ENCODE data around the gene AGRN.
"Not testable (repeated sequence)": the region's sequence is repeated elsewhere in the genome, so short reads cannot be mapped to it uniquely, and the experiment has no call there.

Gene AGRN

GRCh38 chr1:1049318-1050165 is 29.6 kb downstream of the AGRN start:
- in situ Hi-C loops (cut with MboI; ENCODE audit: low sequenced_read_pairs), result no loop called here

GRCh38 chr1:1050577-1051052 is 30.7 kb downstream of the AGRN start:
- in situ Hi-C loops (cut with MboI; ENCODE audit: low sequenced_read_pairs), result no loop called here

GRCh38 chr1:1051127-1051810 is 31.3 kb downstream of the AGRN start:
- in situ Hi-C loops (cut with MboI; ENCODE audit: low sequenced_read_pairs), result no loop called here

- in situ Hi-C loops (cut with MboI; ENCODE audit: low sequenced_read_pairs), result no loop called here
These were observed 32.3 kb downstream of the AGRN start for GRCh38 chr1:1052003-1052840.

GRCh38 chr1:1053022-1053421 is 33.1 kb downstream of the AGRN start:
- in situ Hi-C loops (cut with MboI; ENCODE audit: low sequenced_read_pairs), result no loop called here

GRCh38 chr1:1053682-1054081 is 33.8 kb downstream of the AGRN start:
- in situ Hi-C loops (cut with MboI; ENCODE audit: low sequenced_read_pairs), result no loop called here

- in situ Hi-C loops (cut with MboI; ENCODE audit: low sequenced_read_pairs), result no loop called here
These were observed 34.3 kb downstream of the AGRN start for GRCh38 chr1:1054099-1054700.

GRCh38 chr1:1054971-1055370 is 35.1 kb downstream of the AGRN start:
- in situ Hi-C loops (cut with MboI; ENCODE audit: low sequenced_read_pairs), result no loop called here

GRCh38 chr1:1055841-1056736 is 36.2 kb downstream of the AGRN start:
- in situ Hi-C loops (cut with MboI; ENCODE audit: low sequenced_read_pairs), result no loop called here

- in situ Hi-C loops (cut with MboI; ENCODE audit: low sequenced_read_pairs), result not testable (repeated sequence)
These were observed 37.8 kb downstream of the AGRN start for GRCh38 chr1:1057769-1058087.

GRCh38 chr1:1058088-1058905 is 38.4 kb downstream of the AGRN start:
- in situ Hi-C loops (cut with MboI; ENCODE audit: low sequenced_read_pairs), result no loop called here

- in situ Hi-C loops (cut with MboI; ENCODE audit: low sequenced_read_pairs), result no loop called here
These were observed 39.1 kb downstream of the AGRN start for GRCh38 chr1:1058921-1059493.

- in situ Hi-C loops (cut with MboI; ENCODE audit: low sequenced_read_pairs), result no loop called here
These were observed 39.8 kb downstream of the AGRN start for GRCh38 chr1:1059494-1060280.

GRCh38 chr1:1060281-1061000 is 40.5 kb downstream of the AGRN start:
- in situ Hi-C loops (cut with MboI; ENCODE audit: low sequenced_read_pairs), result no loop called here

- in situ Hi-C loops (cut with MboI; ENCODE audit: low sequenced_read_pairs), result no loop called here
These were observed 41.9 kb downstream of the AGRN start for GRCh38 chr1:1061682-1062345.

GRCh38 chr1:1062348-1063163 is 42.6 kb downstream of the AGRN start:
- in situ Hi-C loops (cut with MboI; ENCODE audit: low sequenced_read_pairs), result no loop called here

Data from HL-60/S4 (cell line).